Esophagus squamous epithelium (tissue), 4 donors: ENCODE results near the gene GSTA4.

Experiments used
- CTCF ChIP-seq, 6 experiments: fragments of 450-650 bp in 4 of 6; fragments of 200-600 bp in 2 of 6; sonication (generic) in 2 of 6; IDR thresholded peaks; one replicate each; pipeline ENCODE4 v1.5.1; 2016 to 2019; ENCODE audit warnings: antibody characterized with exemption in 6 of 6, mild to moderate bottlenecking in 4 of 6, moderate library complexity in 4 of 6
- POLR2A ChIP-seq, 4 donors: fragments of 450-650 bp; IDR thresholded peaks; one replicate each; pipeline ENCODE4 v1.6.1; 2017; ENCODE audit warnings: antibody characterized with exemption in 4 of 4, mild to moderate bottlenecking in 4 of 4, moderate library complexity in 3 of 4

- TF ChIP-seq CTCF (IDR thresholded peaks at IDR 0.05) (no peak), POLR2A (IDR thresholded peaks at IDR 0.05) (no peak)
Measured at GRCh38 chr6:53027131-53027718, 32.1 kb upstream of the GSTA4 start.
